H1 (cell line): Measurements from ENCODE around the gene WBP11. TPM values are rescaled to one million over a fixed set of nuclear protein-coding genes. Genes with fewer than 3 reads are reported as not detected.

Source experiments
- CTCF ChIA-PET: fragments of 300-600 bp; sonication (Branson Sonifier 250); formaldehyde crosslinking; loops from one replicate; lab custom pipeline; 2021; ENCODE audit not compliant: partially characterized antibody; lab: Charles Lee
- POLR2A ChIA-PET: fragments of 300-600 bp; sonication (Branson Sonifier 250); formaldehyde crosslinking; loops from one replicate; lab custom pipeline; 2021; ENCODE audit warnings: inconsistent platforms; ENCODE audit not compliant: partially characterized antibody; lab: Charles Lee
- DNase-seq, 2 experiments: peaks; one replicate each; pipeline versions ENCODE4 v3.0.0 to v3.0.0-alpha.2; 2010 to 2022; ENCODE audit warnings: low spot score in 2 of 2, low read depth in 1 of 2, mixed read lengths in 1 of 2
- FAIRE-seq: peaks from 2 replicates; lab custom pipeline; 2011; peaks lifted over from hg19 to GRCh38; lab: Jason Lieb, UNC
- H2AFZ ChIP-seq: 2 replicates; pipeline ENCODE4 v1.8.1; 2012; ENCODE audit warnings: low read length, inconsistent platforms
- H2AK5ac ChIP-seq: 2 replicates; pipeline ENCODE4 v1.6.1; 2013; ENCODE audit warnings: low read depth, low read length
- H2BK120ac ChIP-seq: replicated peaks from 2 replicates; pipeline ENCODE3; 2013; ENCODE audit warnings: low read depth, low read length, inconsistent platforms
- H2BK12ac ChIP-seq: 2 replicates; pipeline ENCODE4 v1.6.1; 2013; ENCODE audit warnings: low read depth, low read length
- H2BK15ac ChIP-seq: 2 replicates; pipeline ENCODE4 v1.6.1; 2013; ENCODE audit warnings: low read length
- H2BK20ac ChIP-seq: 2 replicates; pipeline ENCODE4 v1.6.1; 2013; ENCODE audit warnings: low read length
- H2BK5ac ChIP-seq: 2 replicates; pipeline ENCODE4 v1.6.1; 2013; ENCODE audit warnings: low read depth, low read length
- H3K14ac ChIP-seq: 2 replicates; pipeline ENCODE4 v1.6.1; 2013; ENCODE audit warnings: inconsistent platforms; ENCODE audit not compliant: insufficient read length
- H3K18ac ChIP-seq: 2 replicates; pipeline ENCODE4 v1.6.1; 2013; ENCODE audit warnings: low read length; ENCODE audit errors: extremely low read depth
- H3K23ac ChIP-seq: 2 replicates; pipeline ENCODE4 v1.6.1; 2013; ENCODE audit warnings: inconsistent platforms; ENCODE audit not compliant: insufficient read length
- H3K23me2 ChIP-seq: 2 replicates; pipeline ENCODE4 v1.6.1; 2013; ENCODE audit warnings: low read depth, low read length
- H3K27ac ChIP-seq: 2 replicates; pipeline ENCODE4 v1.6.1; 2011; ENCODE audit warnings: low read depth, low read length, inconsistent platforms
- H3K27me3 ChIP-seq, 4 experiments: replicated peaks in 1 of 4; 1 replicate in 1 of 4; 2 replicates in 3 of 4; pipeline versions ENCODE4 v1.6.1 to v1.8.1; 2011 to 2013; ENCODE audit warnings: low read length in 3 of 4, mild to moderate bottlenecking in 3 of 4, inconsistent platforms in 2 of 4, mixed read lengths in 2 of 4, moderate library complexity in 1 of 4; ENCODE audit not compliant: control insufficient read depth in 3 of 4, insufficient read depth in 3 of 4; ENCODE audit errors: extremely low read depth in 1 of 4
- H3K36me3 ChIP-seq, 4 experiments: 2 replicates each; pipeline versions ENCODE4 v1.6.1 to v1.8.1; 2011 to 2013; ENCODE audit warnings: mild to moderate bottlenecking in 4 of 4, low read length in 3 of 4, moderate library complexity in 2 of 4, control low read depth in 1 of 4, inconsistent platforms in 1 of 4; ENCODE audit not compliant: insufficient read depth in 4 of 4, control insufficient read depth in 2 of 4
- H3K4ac ChIP-seq: replicated peaks from 2 replicates; pipeline ENCODE3; 2013; ENCODE audit warnings: low read length, low read depth, mixed read lengths, inconsistent platforms; ENCODE audit not compliant: insufficient read length
- H3K4me1 ChIP-seq, 4 experiments: replicated peaks in 1 of 4; 1 replicate in 1 of 4; 2 replicates in 3 of 4; pipeline versions ENCODE4 v1.6.1 to v1.8.1; 2011 to 2013; ENCODE audit warnings: low read length in 3 of 4, inconsistent platforms in 2 of 4, mixed read lengths in 1 of 4; ENCODE audit not compliant: insufficient read depth in 4 of 4, control insufficient read depth in 3 of 4
- H3K4me2 ChIP-seq, 2 experiments: 2 replicates each; pipeline versions ENCODE4 v1.6.1 to v1.8.1; 2011 to 2013; ENCODE audit warnings: low read depth in 2 of 2, low read length in 2 of 2, control low read depth in 1 of 2, inconsistent platforms in 1 of 2, mild to moderate bottlenecking in 1 of 2; ENCODE audit not compliant: insufficient read depth in 1 of 2
- H3K4me3 ChIP-seq, 4 experiments: fragments of 200-600, 300-600 bp in 1 of 4; sonication (generic), shearing (Covaris generic), sonication (Bioruptor Twin) in 1 of 4; 2 replicates each; pipeline versions ENCODE4 v1.5.1 to v1.8.1; 2011 to 2016; ENCODE audit warnings: low read length in 4 of 4, low read depth in 3 of 4, control low read depth in 2 of 4, inconsistent platforms in 2 of 4, mild to moderate bottlenecking in 2 of 4, mixed read lengths in 1 of 4, moderate library complexity in 1 of 4; ENCODE audit not compliant: insufficient read depth in 2 of 4; ENCODE audit errors: extremely low read depth in 1 of 4
- H3K56ac ChIP-seq: replicated peaks from 2 replicates; pipeline ENCODE3; 2013; ENCODE audit warnings: low read depth, mild to moderate bottlenecking, mixed read lengths, low read length, inconsistent platforms; ENCODE audit not compliant: insufficient read length
- H3K79me1 ChIP-seq: 2 replicates; pipeline ENCODE4 v1.6.1; 2013; ENCODE audit warnings: low read depth, low read length, control low read depth
- H3K79me2 ChIP-seq, 2 experiments: 2 replicates each; pipeline versions ENCODE4 v1.6.1 to v1.8.1; 2012 to 2013; ENCODE audit warnings: low read length in 2 of 2, mild to moderate bottlenecking in 2 of 2, inconsistent platforms in 1 of 2; ENCODE audit not compliant: insufficient read depth in 2 of 2, control insufficient read depth in 1 of 2
- H3K9ac ChIP-seq, 4 experiments: replicated peaks in 1 of 4; 1 replicate in 1 of 4; 2 replicates in 3 of 4; pipeline versions ENCODE4 v1.6.1 to v1.8.1; 2011 to 2013; ENCODE audit warnings: low read depth in 3 of 4, low read length in 3 of 4, control low read depth in 2 of 4, mild to moderate bottlenecking in 2 of 4, moderate library complexity in 2 of 4, inconsistent platforms in 1 of 4; ENCODE audit errors: extremely low read depth in 1 of 4
- H3K9me3 ChIP-seq, 2 experiments: 2 replicates each; pipeline versions ENCODE4 v1.6.1 to v1.8.1; 2012 to 2013; ENCODE audit warnings: mild to moderate bottlenecking in 2 of 2, moderate library complexity in 2 of 2, control low read depth in 1 of 2, inconsistent platforms in 1 of 2, low read depth in 1 of 2, low read length in 1 of 2, mixed read lengths in 1 of 2; ENCODE audit not compliant: insufficient read depth in 2 of 2
- H4K20me1 ChIP-seq, 2 experiments: replicated peaks in 1 of 2; 2 replicates each; pipeline versions ENCODE3 to v1.8.1; 2011 to 2013; ENCODE audit warnings: inconsistent platforms in 2 of 2, low read length in 2 of 2, mild to moderate bottlenecking in 1 of 2; ENCODE audit not compliant: insufficient read depth in 2 of 2, control insufficient read depth in 1 of 2
- H4K5ac ChIP-seq: 2 replicates; pipeline ENCODE4 v1.6.1; 2013; ENCODE audit warnings: low read length, low read depth, mixed read lengths, inconsistent platforms; ENCODE audit not compliant: insufficient read length
- H4K8ac ChIP-seq: 2 replicates; pipeline ENCODE4 v1.8.0; 2013; ENCODE audit warnings: mild to moderate bottlenecking, moderate library complexity, low read length, inconsistent platforms; ENCODE audit not compliant: insufficient read depth; ENCODE audit errors: extremely low read depth
- H4K91ac ChIP-seq: replicated peaks from 2 replicates; pipeline ENCODE3; 2013; ENCODE audit warnings: low read length, mixed read lengths, inconsistent platforms; ENCODE audit not compliant: insufficient read length
- ASH2L ChIP-seq: fragments of 200-600, 300-600 bp; sonication (generic); IDR thresholded peaks from one replicate; pipeline ENCODE4 v1.7.1; 2017; ENCODE audit warnings: low read length
- CTBP2 ChIP-seq: IDR thresholded peaks from 2 replicates; pipeline ENCODE4 v1.7.0; 2011; ENCODE audit warnings: borderline replicate concordance, mild to moderate bottlenecking, moderate library complexity, mixed read lengths, low read length; ENCODE audit not compliant: insufficient read depth, insufficient read length
- GABPA ChIP-seq: IDR thresholded peaks from 2 replicates; pipeline ENCODE4 v1.6.1; 2011; ENCODE audit warnings: mild to moderate bottlenecking, low read length, moderate library complexity, borderline replicate concordance; ENCODE audit not compliant: insufficient read depth
- JUN ChIP-seq: IDR thresholded peaks from 2 replicates; pipeline ENCODE4 v1.6.1; 2011; ENCODE audit warnings: low read depth, mild to moderate bottlenecking, improper control_type of control experiment, low read length
- NANOG ChIP-seq: IDR thresholded peaks from 2 replicates; pipeline ENCODE4 v1.6.1; 2011; ENCODE audit warnings: low read length, low read depth, mild to moderate bottlenecking, inconsistent platforms; ENCODE audit not compliant: insufficient read depth, poor library complexity, severe bottlenecking
- POU5F1 ChIP-seq: IDR thresholded peaks from 2 replicates; pipeline ENCODE4 v1.6.1; 2011; ENCODE audit warnings: low read depth, mild to moderate bottlenecking, low read length, moderate library complexity
- RFX5 ChIP-seq: IDR thresholded peaks from 2 replicates; pipeline ENCODE4 v1.6.1; 2011; ENCODE audit warnings: low read depth, low read length, improper control_type of control experiment, borderline replicate concordance
- RXRA ChIP-seq: IDR thresholded peaks from 2 replicates; pipeline ENCODE4 v1.6.1; 2011; ENCODE audit warnings: low read depth, mild to moderate bottlenecking, low read length, moderate library complexity; ENCODE audit not compliant: insufficient read depth
- SP4 ChIP-seq: IDR thresholded peaks from 2 replicates; pipeline ENCODE4 v1.6.1; 2012; ENCODE audit warnings: low read length, inconsistent platforms
- TAF1 ChIP-seq: IDR thresholded peaks from 2 replicates; pipeline ENCODE4 v1.6.1; 2011; ENCODE audit warnings: mild to moderate bottlenecking, low read depth, low read length
- WGBS, 2 experiments: shearing (Covaris generic) in 1 of 2; methylation state at CpG; one replicate each; pipeline versions ENCODE4 v1.1.6 to v1.1.7; 2013 to 2015; ENCODE audit warnings: low lambda C conversion rate in 2 of 2, mixed read lengths in 2 of 2, inconsistent platforms in 1 of 2, low coverage in 1 of 2, missing lambda C conversion rate in 1 of 2; ENCODE audit not compliant: insufficient replicate concordance in 2 of 2, insufficient coverage in 1 of 2, insufficient read length in 1 of 2; ENCODE audit errors: extremely low coverage in 1 of 2, missing lambda C conversion rate in 1 of 2; 5-methylcytosine and 5-hydroxymethylcytosine counted together
- polyA plus RNA-seq, 7 experiments: library from polyadenylated mRNA; depleted of rRNA in 3 of 7; stranded (reverse) in 5 of 7; unstranded in 2 of 7; fragments of >200 nt in 5 of 7; fragments of 200-250 nt in 2 of 7; gene quantifications; 1 replicate in 5 of 7; 2 replicates in 1 of 7; 4 replicates in 1 of 7; pipeline versions ENCODE4 v1.2.1 to v1.2.3, GENCODE V29; 2011 to 2013; ENCODE audit warnings: missing spikeins in 2 of 7, mixed read lengths in 2 of 7
- total RNA-seq: library from RNA; stranded (reverse); fragmentation: NEBNext Ultra II Directional; extraction: Animal tissue kit (Norgen Biotek cat#: 25700); gene quantifications from 2 replicates; pipeline ENCODE4 v1.2.1, GENCODE V29; 2021
- TF ChIP-seq, protein P1 (sequence below): IDR thresholded peaks from 2 replicates; pipeline ENCODE4 v1.6.1; 2011; ENCODE audit warnings: low read depth, mild to moderate bottlenecking, low read length; ENCODE audit not compliant: insufficient read depth

WBP11 gene
- total and polyA plus RNA-seq, 2 of the 8 experiments (the other 6 are each of a cell fraction or from before 2014, with no cell fraction given), result 22.1 to 134 TPM

GRCh38 chr12:14840616-14841015 is 37.3 kb upstream of the WBP11 start:
- Histone ChIP-seq H3K23ac (no peak overlapping the region), H3K23me2 (no peaks in the 10 kb centered on the region), H3K56ac (no peak overlapping the region), H3K14ac (no peak overlapping the region), H3K79me2 (no peaks in the 10 kb centered on the region), H2BK20ac (no peak overlapping the region), H3K18ac (no peak overlapping the region), H2BK12ac (no peak overlapping the region), H4K20me1 (no peaks in the 10 kb centered on the region), H3K27ac (no peak overlapping the region), H3K36me3 (no peaks in the 10 kb centered on the region)
- POLR2A ChIA-PET, result interaction anchor here (0.9 kb wide), 1 partner anchor 71 kb away, joined by 4 read pairs; no protein-coding TSS in a partner anchor
- TF ChIP-seq GABPA (no peak), TAF1 (no peak), NANOG (no peak), RFX5 (no peak), POU5F1 (no peak), RXRA (no peak), SP4 (no peak), JUN (no peak), ASH2L (no peak), CTBP2 (no peak)
- TF ChIP-seq, protein P1, sequence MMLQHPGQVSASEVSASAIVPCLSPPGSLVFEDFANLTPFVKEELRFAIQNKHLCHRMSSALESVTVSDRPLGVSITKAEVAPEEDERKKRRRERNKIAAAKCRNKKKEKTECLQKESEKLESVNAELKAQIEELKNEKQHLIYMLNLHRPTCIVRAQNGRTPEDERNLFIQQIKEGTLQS, result no peak
- TF ChIP-seq, all 59 proteins: peak for 0
- FAIRE-seq, result no peak
- H2BK15ac ChIP-seq, result no peak overlapping the region
- H3K9ac ChIP-seq, result no peak overlapping the region
- H3K27me3 ChIP-seq, result no peaks in the 10 kb centered on the region
- DNase-seq, result no peak
- no peak overlapping the region for H4K8ac ChIP-seq
- no peak overlapping the region for H4K91ac ChIP-seq
- no peak overlapping the region for H3K4ac ChIP-seq
- no peak overlapping the region for H3K4me2 ChIP-seq
- H2AK5ac ChIP-seq, result no peak overlapping the region
- no peaks in the 10 kb centered on the region for H3K4me1 ChIP-seq
- WGBS, 2 experiments, result 80% methylated on average over 4 of the region's 4 CpGs; no CpG with 5 or more reads in 1 of the 2 experiments
- H3K79me1 ChIP-seq, result no peaks in the 10 kb centered on the region
- no peak overlapping the region for H2BK5ac ChIP-seq
- H4K5ac ChIP-seq, result no peak overlapping the region
- no peak overlapping the region for H2AFZ ChIP-seq
- CTCF ChIA-PET, result no interaction called here
- H3K9me3 ChIP-seq, result no peaks in the 10 kb centered on the region
- H3K4me3 ChIP-seq, result no peak overlapping the region
- no peak overlapping the region for H2BK120ac ChIP-seq
